Peyer's patch (tissue), 4 donors: ENCODE data around the gene RNASE1.
"Not testable (repeated sequence)": the region's sequence is repeated elsewhere in the genome, so short reads cannot be mapped to it uniquely, and the experiment has no call there.

Experiments
- POLR2A ChIP-seq, 2 donors: fragments of 450-650 bp; IDR thresholded peaks; one replicate each; pipeline ENCODE4 v1.5.1; 2017; ENCODE audit warnings: antibody characterized with exemption in 2 of 2, mild to moderate bottlenecking in 2 of 2, moderate library complexity in 2 of 2
- TF ChIP-seq, protein P1 (sequence below), 6 experiments: fragments of 450-650 bp in 4 of 6; fragments of 200-600 bp in 2 of 6; sonication (generic) in 1 of 6; IDR thresholded peaks; one replicate each; pipeline ENCODE4 v1.5.1; 2017 to 2019; ENCODE audit warnings: antibody characterized with exemption in 6 of 6, mild to moderate bottlenecking in 3 of 6, moderate library complexity in 1 of 6

DNA sequence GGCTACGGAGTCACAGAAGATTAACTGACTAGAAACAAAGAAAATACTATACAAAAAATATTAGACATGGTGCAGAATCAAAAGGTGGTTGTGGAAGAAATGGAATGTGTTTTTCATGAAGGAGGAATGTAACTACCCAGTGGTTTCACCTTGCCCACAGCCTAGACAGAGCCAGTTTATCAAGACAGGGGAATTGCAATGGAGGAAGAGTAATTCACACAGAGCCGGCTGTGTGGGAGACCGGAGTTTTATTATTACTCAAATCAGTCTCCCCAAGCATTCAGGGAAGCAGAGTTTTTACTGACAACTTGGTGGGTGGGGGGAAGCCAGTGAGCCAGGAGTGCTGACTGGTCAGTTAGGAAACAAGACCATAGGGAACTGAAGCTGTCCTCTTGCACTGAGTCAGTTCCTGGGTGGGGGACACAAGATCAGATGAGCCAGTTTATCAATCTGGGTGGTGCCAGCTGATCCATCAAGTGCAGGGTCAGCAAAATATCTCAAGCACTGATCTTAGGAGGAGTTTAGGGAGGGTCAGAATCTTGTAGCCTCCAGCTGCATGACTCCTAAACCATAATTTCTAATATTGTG, 19.0 kb upstream of the RNASE1 start:
- TF ChIP-seq, protein P1, sequence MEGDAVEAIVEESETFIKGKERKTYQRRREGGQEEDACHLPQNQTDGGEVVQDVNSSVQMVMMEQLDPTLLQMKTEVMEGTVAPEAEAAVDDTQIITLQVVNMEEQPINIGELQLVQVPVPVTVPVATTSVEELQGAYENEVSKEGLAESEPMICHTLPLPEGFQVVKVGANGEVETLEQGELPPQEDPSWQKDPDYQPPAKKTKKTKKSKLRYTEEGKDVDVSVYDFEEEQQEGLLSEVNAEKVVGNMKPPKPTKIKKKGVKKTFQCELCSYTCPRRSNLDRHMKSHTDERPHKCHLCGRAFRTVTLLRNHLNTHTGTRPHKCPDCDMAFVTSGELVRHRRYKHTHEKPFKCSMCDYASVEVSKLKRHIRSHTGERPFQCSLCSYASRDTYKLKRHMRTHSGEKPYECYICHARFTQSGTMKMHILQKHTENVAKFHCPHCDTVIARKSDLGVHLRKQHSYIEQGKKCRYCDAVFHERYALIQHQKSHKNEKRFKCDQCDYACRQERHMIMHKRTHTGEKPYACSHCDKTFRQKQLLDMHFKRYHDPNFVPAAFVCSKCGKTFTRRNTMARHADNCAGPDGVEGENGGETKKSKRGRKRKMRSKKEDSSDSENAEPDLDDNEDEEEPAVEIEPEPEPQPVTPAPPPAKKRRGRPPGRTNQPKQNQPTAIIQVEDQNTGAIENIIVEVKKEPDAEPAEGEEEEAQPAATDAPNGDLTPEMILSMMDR (IDR thresholded peaks at IDR 0.05), result not testable (repeated sequence)
- not testable (repeated sequence) for TF ChIP-seq POLR2A (IDR thresholded peaks at IDR 0.05)
